ENCODE results near the gene DIP2C.
"Not testable (repeated sequence)": the region's sequence is repeated elsewhere in the genome, so short reads cannot be mapped to it uniquely, and the experiment has no call there.

Gene DIP2C, protein sequence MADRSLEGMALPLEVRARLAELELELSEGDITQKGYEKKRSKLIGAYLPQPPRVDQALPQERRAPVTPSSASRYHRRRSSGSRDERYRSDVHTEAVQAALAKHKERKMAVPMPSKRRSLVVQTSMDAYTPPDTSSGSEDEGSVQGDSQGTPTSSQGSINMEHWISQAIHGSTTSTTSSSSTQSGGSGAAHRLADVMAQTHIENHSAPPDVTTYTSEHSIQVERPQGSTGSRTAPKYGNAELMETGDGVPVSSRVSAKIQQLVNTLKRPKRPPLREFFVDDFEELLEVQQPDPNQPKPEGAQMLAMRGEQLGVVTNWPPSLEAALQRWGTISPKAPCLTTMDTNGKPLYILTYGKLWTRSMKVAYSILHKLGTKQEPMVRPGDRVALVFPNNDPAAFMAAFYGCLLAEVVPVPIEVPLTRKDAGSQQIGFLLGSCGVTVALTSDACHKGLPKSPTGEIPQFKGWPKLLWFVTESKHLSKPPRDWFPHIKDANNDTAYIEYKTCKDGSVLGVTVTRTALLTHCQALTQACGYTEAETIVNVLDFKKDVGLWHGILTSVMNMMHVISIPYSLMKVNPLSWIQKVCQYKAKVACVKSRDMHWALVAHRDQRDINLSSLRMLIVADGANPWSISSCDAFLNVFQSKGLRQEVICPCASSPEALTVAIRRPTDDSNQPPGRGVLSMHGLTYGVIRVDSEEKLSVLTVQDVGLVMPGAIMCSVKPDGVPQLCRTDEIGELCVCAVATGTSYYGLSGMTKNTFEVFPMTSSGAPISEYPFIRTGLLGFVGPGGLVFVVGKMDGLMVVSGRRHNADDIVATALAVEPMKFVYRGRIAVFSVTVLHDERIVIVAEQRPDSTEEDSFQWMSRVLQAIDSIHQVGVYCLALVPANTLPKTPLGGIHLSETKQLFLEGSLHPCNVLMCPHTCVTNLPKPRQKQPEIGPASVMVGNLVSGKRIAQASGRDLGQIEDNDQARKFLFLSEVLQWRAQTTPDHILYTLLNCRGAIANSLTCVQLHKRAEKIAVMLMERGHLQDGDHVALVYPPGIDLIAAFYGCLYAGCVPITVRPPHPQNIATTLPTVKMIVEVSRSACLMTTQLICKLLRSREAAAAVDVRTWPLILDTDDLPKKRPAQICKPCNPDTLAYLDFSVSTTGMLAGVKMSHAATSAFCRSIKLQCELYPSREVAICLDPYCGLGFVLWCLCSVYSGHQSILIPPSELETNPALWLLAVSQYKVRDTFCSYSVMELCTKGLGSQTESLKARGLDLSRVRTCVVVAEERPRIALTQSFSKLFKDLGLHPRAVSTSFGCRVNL (N-terminal part only)

GRCh38 chr10:689452-690371 lies at the start of gene DIP2C:
DIP2C (minus strand) TSS chr10:689668; CDS start chr10:689578, 90 bp downstream.
- no peak for DNase-seq

DNA sequence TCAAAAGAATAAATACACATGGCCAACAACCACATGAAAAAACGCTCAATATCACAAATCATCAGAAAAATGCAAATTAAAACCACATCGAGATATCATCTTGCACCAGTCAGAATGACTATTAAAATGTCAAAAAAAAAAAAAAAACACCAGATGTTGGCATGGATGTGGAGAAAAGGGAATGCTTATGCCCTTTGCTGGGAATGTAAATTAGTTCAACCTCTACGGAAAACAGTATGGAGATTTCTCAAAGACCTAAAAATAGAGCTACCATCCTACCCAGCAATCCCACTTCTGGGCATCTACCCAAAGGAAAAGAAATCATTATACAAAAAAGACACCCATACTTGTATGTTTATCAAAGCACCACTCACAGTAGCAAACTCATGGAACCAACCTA lies 45.0 kb upstream of the DIP2C start:
- DNase-seq: no peak

GRCh38 chr10:733086-733485 lies 43.6 kb upstream of the DIP2C start:
- DNase-seq: no peak

DNA sequence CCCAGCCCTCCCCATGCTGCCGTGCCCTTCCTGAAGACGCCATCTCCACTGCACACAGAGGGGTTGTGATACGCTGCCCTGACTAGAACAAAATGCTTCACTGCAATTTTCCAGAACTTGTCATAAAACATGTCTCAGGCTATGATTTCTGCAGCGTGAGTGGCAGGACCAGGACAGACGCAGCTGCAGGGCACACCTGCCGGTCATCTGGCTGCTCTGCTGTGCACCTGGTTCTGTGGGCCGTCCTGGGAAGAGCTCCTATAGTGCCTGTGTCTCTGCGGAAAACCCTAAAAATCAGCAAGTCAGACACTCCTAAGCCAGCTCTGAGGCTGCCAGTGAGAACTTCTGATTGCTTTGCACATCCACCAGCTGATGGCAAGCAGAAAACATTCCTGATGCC lies 39.7 kb upstream of the DIP2C start:
- DNase-seq: no peak

DNA sequence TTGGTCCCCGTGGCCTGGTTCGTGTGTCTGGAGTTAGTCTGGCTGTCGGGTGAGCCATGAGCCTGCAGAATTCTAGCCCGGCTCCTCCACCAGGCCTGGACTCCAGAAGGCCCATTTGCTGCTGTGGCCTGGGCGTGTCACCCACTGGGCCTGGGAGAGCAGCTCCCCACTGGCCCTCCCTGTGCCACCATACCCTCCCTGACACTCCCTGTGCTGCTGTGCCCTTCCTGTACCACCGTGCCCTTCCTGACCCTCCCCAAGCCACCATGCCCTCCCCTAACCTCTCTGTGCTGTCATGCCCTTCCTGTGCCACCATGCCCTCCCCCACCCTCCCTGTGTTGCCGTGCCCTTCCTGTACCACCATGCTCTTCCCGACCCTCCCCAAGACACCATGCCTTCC lies 39.1 kb upstream of the DIP2C start:
- DNase-seq: no peak

GRCh38 chr10:727162-727790 lies 37.8 kb upstream of the DIP2C start:
- DNase-seq: no peak

- no peak for DNase-seq
Observed at GRCh38 chr10:725786-726185, 36.3 kb upstream of the DIP2C start.

GRCh38 chr10:725302-725701 lies 35.8 kb upstream of the DIP2C start:
- DNase-seq: no peak

GRCh38 chr10:723973-724372 lies 34.5 kb upstream of the DIP2C start:
- no peak for DNase-seq

GRCh38 chr10:722281-723060 lies 33.0 kb upstream of the DIP2C start:
- DNase-seq: no peak

DNA sequence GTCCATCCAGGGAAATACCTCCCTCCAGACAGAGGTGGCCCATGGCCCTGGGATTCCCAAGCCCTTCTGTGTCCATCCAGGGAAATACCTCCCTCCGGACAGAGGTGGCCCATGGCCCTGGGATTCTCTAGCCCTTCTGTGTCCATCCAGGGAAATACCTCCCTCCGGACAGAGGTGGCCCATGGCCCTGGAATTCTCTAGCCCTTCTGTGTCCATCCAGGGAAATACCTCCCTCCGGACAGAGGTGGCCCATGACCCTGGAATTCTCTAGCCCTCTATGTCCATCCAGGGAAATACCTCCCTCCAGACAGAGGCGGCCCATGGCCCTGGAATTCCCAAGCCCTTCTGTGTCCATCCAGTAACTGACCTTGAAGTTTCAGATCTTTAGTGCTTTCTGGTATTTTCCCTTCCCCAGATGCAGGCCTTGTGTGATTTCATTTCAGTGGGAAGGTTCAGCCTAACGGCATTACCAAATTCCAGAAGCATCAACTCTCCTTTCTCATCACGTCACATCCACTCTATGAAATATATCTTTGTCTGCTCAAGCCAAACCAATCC lies 28.8 kb upstream of the DIP2C start:
- DNase-seq: no peak

DNA sequence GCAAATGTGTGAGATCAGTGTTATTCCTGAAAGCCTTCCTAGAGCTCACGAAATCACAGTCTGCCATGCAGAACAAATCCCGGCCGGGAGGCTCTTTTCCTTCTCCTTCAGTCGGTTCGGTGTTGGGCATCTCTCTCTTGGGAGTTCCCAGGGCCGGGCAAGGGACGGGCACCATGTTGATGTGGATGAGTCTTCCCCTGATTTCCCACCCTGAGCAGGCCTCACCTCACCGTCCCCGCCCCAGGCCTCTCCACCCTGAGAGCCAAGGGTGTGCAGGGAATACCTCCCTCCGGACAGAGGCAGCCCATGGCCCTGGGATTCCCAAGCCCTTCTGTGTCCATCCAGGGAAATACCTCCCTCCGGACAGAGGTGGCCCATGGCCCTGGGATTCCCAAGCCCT lies 28.0 kb upstream of the DIP2C start:
- no peak for DNase-seq

DNA sequence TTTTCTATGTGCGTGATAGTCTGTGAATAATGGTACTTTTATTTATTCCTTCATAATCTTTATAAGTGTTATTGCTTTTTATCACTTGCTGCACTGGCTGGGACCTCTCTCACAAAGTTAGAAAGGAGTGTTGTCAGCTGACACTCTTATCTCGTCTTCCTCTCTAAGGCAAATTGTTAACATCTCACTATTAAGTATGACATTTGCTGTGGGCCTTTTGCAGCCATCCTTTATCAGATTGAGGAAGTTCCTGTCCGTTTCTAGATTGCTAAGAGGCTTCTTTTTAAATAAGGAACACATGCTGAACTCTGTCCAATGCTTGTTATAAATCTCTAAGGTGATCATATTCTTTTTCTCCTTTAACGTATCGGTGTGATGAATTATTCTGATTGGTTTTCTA lies 27.4 kb upstream of the DIP2C start:
- DNase-seq: no peak

GRCh38 chr10:714214-714613 lies 24.7 kb upstream of the DIP2C start:
- no peak for DNase-seq

DNA sequence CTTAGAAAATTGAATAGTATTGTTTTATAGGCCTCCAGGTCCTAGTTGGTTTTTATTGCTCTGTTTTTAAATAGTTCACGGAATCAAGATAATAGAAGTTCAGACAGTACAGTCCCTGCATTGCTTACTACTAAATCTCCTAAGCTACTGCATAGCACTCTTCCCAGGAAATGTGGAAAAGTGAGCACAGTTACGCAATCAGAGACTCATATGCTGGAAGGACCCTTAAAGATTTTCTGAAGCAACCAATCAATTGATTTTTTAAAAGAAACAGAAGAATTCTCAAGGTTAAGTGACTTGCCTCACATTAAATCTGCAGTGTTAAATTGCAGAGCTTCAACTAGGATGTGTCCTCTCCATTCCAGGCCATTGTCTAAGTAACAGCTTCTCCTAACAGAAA lies 23.1 kb upstream of the DIP2C start:
- no peak for DNase-seq

DNA sequence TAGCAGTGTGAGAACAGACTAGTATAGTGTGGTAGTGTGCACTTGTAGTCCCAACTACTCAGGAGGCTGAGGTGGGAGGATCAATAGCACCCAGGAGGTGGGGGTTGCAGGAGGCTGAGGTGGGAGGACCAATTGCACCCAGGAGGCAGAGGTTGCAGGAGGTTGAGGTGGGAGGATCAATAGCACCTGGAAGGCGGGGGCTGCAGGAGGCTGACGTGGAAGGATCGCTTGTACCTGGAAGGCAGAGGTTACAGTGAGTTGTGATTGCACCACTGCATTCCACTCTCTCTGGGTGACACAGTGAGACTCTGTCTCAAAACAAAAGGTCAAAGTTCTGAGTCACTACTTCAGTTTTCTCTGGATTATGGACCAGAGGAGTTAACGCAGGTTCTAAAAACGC lies 22.6 kb upstream of the DIP2C start:
- no peak for DNase-seq

DNA sequence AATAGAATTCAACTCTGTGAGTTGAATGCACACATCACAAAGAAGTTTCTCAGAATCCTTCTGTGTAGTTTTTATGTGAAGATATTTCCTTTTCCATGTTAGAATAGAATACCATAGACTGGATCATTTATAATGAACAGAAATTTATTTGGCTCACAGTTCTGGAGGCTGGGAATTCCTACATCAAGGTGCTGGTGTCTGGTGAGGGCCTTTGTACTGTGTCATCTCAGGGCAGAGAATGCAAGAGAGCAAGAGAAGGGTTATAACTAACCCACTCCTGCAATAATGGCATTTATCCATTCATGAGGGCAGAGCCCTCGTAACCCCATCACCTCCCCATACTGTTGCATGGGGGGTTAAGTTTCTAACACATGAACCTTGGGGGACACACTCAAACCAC lies 18.4 kb upstream of the DIP2C start:
- no peak for DNase-seq

- DNase-seq: no peak
Observed at GRCh38 chr10:707456-707855, 18.0 kb upstream of the DIP2C start.

DNA sequence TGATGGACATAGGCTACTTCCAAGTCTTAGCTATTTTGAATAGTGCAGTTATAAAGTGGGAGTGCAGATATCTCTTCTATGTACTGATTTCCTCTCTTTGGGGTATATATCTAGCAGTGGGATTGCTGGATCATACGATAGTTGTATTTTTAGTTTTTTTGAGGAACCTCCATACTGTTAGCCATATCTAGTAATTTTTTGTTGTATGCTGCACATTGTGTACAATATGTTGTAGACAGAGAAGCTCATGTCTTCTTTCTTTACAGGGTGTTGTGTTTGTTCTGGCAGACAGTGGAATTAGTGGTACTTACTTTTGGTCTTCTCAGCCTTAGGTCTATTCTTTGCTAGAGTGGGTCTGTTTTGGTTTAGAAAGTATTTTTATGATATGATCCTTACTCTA lies 13.7 kb upstream of the DIP2C start:
- no peak for DNase-seq

DNA sequence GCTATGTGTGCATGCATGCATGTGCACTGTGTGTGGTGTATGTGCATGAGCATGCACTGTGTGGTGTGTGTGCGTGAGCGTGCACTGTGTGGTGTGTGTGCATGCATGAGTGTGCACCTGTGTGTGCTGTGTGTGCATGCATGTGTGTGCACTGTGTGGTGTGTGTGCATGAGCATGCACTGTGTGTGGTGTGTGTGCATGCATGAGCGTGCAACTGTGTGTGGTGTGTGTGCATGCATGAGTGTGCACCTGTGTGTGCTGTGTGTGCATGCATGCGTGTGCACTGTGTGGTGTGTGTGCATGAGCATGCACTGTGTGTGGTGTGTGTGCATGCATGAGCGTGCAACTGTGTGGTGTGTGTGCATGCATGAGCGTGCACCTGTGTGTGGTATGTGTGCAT lies 10.7 kb upstream of the DIP2C start:
- not testable (repeated sequence) for DNase-seq

Measured in DMS 273 treated with DMSO at 0.1 percent for 48 hours (cell line).